Hematopoietic multipotent progenitor cell treated with erythropoietin and hydrocortisone succinate and interleukin-3 and kit ligand, for 6 days (in vitro differentiated cells): ENCODE data around the gene OR4B1.

Experiments used
- DNase-seq: peaks from one replicate; pipeline ENCODE4 v3.0.0-alpha.2; 2015

The OR4B1 gene

GRCh38 chr11:48263423-48263911 is 46.9 kb downstream of the OR4B1 start, which contains the start of gene OR4X1:
Gene OR4X1 (plus strand): TSS chr11:48263861. CDS start chr11:48263861, 0 bp downstream.
- DNase-seq, result no peak
